Pulmonary artery endothelial cell (primary cell): ENCODE data around the gene EHMT1. TPM values are rescaled to one million over a fixed set of nuclear protein-coding genes. Genes with fewer than 3 reads are reported as not detected.

Experiments
- DNase-seq: peaks from one replicate; pipeline ENCODE4 v3.0.0-alpha.2; 2011; ENCODE audit warnings: low read depth, low spot score
- total RNA-seq: library from RNA; depleted of rRNA; stranded (reverse); fragments of >200 nt; gene quantifications from 2 replicates; pipeline ENCODE4 v1.2.3, GENCODE V29; 2014

The EHMT1 gene
- total RNA-seq, result 68.3 and 70.8 TPM in 2 replicates

- no peak for DNase-seq
These were observed at the start of gene EHMT1 for GRCh38 chr9:137618105-137619067. Gene EHMT1 (plus strand): TSS chr9:137619005. CDS start chr9:137619029, 24 bp downstream.

GRCh38 chr9:137569609-137570203 lies 49.1 kb upstream of the EHMT1 start:
- no peak for DNase-seq

DNA sequence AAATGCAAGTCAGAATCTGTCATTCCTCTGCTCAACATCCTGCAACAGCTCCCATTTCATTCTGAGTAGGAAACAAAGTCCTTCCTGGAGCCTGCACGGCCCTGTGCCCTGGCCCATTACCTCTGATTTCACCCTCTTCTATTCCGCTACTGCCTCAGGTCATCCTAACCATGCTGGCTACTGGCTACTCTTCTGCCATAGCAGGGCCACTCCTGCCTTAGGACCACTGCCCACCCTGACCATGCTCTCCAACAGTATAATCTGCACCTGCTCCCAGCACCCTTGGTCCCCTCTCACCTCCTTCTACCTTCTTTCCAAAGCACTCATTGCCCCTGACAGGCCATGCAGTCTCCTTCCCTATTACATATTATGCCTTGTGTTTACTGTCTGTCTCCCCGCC lies 48.2 kb upstream of the EHMT1 start:
- DNase-seq, result no peak

- no peak for DNase-seq
These were observed 44.6 kb upstream of the EHMT1 start for GRCh38 chr9:137574192-137574591.

- no peak for DNase-seq
These were observed 43.5 kb upstream of the EHMT1 start for GRCh38 chr9:137575364-137575715.

DNA sequence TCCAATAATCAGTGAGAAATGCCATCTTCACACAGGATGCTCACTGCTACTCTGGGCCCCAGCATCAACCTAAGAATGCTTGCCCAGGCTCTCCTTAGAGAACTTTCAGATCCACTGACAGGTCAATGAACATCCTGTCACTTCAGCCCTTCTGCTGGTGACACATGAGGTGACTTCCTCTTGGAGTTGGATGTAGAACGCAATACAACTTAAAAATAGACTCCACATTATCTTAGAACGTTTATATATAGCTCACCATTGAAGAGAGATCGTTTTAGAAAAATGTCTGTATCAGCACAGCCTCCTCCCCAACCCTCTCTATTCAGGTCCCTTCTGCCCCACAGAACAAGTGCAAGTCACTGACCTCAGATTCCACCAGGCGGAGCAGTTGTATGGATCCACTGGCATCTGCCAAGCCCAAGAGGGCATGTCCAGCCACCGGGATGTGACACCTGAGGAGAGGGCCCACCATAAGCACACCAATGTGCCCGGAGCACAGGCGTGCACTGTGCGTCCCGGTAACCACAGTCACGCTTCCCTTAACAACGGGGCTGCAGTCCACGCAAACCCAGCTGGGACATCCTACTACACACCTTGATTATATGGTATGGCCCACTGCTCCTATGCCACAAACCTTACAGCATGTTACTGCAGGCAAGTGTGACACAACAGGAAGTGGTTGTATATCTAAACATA lies 42.9 kb upstream of the EHMT1 start:
- no peak for DNase-seq

GRCh38 chr9:137578518-137579258 lies 40.1 kb upstream of the EHMT1 start, which contains the start of gene DPH7:
Gene DPH7 (minus strand): TSS chr9:137578925. CDS start chr9:137578777, 148 bp downstream.
- peak; percentile 62 for DNase-seq

- no peak for DNase-seq
These were observed 39.6 kb upstream of the EHMT1 start for GRCh38 chr9:137579259-137579604.

DNA sequence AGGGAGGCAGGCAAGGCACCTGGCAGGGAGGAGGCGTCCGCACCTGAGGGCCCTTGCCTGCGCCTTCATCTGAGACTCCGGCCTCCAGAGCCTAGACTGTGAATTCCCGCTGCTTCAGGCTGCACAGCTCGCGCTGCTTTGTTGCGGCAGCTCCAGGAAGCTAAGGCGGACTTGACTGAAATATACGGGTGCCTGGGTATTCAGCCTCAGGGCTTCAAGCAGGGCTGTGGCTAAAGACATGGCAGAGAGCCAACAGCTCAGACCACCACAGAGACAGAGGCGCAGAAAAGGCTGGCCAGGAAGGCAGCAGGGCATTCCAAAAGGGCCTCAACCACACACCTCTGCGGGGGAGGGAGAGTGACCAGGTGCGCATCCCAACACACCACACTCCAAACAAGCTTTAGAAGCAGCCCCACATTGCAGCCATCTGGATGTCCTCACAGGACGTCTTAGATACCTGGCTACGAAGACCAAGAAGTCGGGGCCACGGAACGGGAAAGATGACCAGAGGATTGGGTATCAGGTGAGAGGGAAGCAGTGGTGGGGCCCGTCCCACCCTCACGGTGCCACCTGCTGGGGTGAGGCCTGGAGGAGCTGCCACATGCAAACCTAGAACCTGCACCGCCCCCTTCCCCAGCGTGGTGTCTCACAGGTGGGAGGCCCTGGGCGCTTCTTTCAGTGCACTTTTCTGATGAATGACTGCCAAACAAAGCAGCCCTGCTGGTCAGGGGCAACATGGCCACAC lies 38.4 kb upstream of the EHMT1 start:
- DNase-seq, result no peak

- no peak for DNase-seq
These were observed 37.9 kb upstream of the EHMT1 start for GRCh38 chr9:137580954-137581322.

GRCh38 chr9:137581361-137582285 lies 37.2 kb upstream of the EHMT1 start:
- no peak for DNase-seq

GRCh38 chr9:137582286-137582860 lies 36.4 kb upstream of the EHMT1 start:
- no peak for DNase-seq

DNA sequence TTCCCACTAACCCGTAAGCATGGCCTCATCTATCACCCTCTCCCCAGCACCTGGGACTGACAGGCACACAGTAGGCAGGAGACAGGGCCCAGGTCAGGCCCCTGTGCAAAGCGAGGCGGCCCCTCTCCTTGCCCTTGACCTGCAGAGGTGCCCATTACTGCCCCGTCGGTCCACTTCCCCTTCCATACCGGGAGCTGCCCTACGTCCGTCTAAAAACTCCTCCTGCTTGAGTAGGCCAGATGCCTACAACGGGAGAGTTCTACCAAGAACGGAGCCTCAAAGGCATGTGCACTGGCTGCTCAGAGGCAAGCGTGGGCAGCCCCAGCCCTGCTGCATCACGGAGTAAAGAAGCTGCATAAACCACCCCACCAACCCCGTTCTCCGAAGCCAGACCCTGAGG lies 35.5 kb upstream of the EHMT1 start:
- no peak for DNase-seq

GRCh38 chr9:137583957-137584356 lies 34.8 kb upstream of the EHMT1 start:
- no peak for DNase-seq

- no peak for DNase-seq
These were observed 32.0 kb upstream of the EHMT1 start for GRCh38 chr9:137586854-137587253.

DNA sequence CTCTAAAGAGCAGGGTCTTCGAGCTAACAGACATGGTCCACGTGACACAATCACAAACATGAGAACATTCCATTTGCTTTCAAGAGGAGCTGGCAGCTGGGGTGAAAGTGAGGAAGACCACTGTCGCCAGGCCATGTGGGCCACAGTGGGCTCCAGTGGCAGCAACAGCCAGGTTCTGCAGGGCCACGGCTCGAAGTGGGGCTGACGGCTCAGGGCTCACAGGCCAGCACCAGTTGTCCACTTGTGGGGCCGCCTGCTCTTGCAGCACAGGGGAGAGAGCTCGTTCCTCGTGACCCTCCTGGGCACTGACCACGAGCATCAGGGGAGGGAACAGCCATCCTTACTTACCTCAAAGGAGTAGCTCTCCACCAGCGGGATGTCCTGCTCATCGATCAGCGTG lies 30.5 kb upstream of the EHMT1 start:
- DNase-seq, result no peak

DNA sequence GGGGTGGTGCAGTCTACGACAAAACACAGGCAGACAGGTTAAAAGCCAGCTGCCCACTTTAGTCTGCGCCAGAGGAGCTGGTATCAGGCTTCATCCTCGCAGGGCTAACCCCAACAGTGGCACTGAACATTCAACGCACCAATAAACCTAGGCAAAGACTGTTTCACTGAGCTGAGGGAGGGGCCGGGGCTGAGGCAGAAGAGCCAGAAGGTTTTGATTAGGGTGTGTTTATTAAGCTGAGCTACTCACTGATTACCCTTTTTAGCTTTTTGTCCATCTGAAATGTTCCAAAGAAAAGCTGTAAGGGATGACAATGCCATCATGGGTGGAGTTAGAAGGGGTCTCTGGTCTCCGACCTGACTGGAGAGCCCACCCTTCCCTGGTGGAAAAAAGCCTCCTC lies 29.9 kb upstream of the EHMT1 start:
- no peak for DNase-seq

DNA sequence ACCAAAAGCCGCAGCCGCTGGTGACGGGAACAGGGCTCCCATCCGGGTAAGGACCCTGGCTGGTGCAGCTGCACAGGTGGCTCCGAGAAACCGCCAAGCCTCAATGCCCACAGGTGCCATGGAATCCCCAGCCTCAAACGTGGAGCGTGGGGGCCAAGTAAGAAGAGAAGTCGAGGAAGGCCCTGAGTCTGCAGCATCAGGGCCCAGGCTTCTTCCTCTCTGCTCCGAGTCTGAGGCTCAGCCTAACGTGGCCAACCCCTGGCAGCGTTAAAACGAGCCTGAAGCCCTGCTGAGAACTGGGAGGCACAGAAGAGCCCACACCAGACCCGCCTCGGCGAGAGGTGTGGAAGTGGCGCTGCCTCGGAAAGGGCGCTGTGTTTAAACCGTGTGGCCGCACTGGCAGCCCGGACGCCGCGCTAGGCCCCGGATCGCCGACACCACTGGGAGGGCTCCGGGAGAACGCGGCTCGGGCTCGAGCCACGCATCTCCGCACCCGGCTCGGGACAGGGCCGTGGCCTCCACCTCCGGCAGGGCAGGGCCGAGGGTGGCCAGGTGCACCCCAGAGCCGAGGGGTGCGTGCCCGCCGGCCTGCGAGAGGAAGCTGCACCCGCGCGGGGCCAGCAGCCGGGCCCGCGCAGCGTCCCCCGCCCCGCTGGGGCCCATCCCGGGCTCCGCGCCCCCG lies 29.2 kb upstream of the EHMT1 start:
- no peak for DNase-seq

DNA sequence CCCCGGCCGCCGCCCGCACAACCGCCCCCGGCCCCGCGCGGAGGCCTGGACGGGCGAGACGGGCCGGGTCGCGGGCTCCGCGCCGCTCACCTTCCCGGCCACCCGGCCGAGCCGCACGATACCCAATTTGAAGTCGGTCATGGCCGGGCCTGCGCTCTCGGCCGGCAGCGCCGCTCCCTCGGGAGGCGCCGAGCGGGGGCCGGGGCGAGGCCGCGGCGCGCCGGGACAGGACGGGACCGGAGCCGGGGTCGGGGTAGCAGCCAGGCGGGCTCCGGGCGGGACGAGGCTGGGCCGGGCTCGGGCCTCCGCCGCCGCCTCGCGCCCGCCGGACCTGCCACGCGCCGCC lies 28.7 kb upstream of the EHMT1 start:
- DNase-seq, result no peak
